GM13977 (cell line): ENCODE data around the gene CBX6.
A peak's percentile ranks its signal among the peaks of the same experiment; 100 is the strongest.

ENCODE experiments used
- DNase-seq: peaks from one replicate; pipeline ENCODE4 v3.0.0; 2012; ENCODE audit warnings: low spot score
- CTCF ChIP-seq: IDR thresholded peaks from 2 replicates; pipeline ENCODE4 v1.5.1; 2012; ENCODE audit warnings: mild to moderate bottlenecking, control low read depth; ENCODE audit not compliant: insufficient read depth; ENCODE audit errors: extremely low read depth, missing control alignments
- in situ Hi-C: fragments of 300-500 bp; cut with MboI; formaldehyde crosslinking; loops from one replicate; pipeline ENCODE4 v1.12.0; 2022; ENCODE audit warnings: low sequenced_read_pairs, low pct_unique_long_range_greater_than_20kb, mixed read lengths, inconsistent platforms; ENCODE audit not compliant: unreplicated experiment

The CBX6 gene

GRCh38 chr22:38872172-38872830 is at the start of gene CBX6:
TSS of gene CBX6 (minus strand) at chr22:38872216. CDS start at chr22:38872190, 26 bp downstream.
- peak; percentile 98 for DNase-seq
- TF ChIP-seq CTCF = no peak
- in situ Hi-C loops = no loop called here

GRCh38 chr22:38921806-38922205 is 49.8 kb upstream of the CBX6 start:
- TF ChIP-seq CTCF = no peak
- in situ Hi-C loops = no loop called here
- DNase-seq = no peak

GRCh38 chr22:38921120-38921519 is 49.1 kb upstream of the CBX6 start:
- no peak for TF ChIP-seq CTCF
- DNase-seq = no peak
- in situ Hi-C loops = no loop called here

GRCh38 chr22:38919631-38920190 is 47.7 kb upstream of the CBX6 start:
- no peak for DNase-seq
- TF ChIP-seq CTCF = no peak
- in situ Hi-C loops = no loop called here

- no peak for DNase-seq
- in situ Hi-C loops = no loop called here
- TF ChIP-seq CTCF = no peak
These were observed 39.4 kb upstream of the CBX6 start for GRCh38 chr22:38911434-38911833.

GRCh38 chr22:38907767-38908166 is 35.8 kb upstream of the CBX6 start:
- no peak for DNase-seq
- in situ Hi-C loops = no loop called here

More at GRCh38 chr22:38907767-38908166, 35.8 kb upstream of the CBX6 start:
- TF ChIP-seq CTCF = no peak
